ENCODE data around the gene TEP1.
A peak's percentile ranks its signal among the peaks of the same experiment; 100 is the strongest.

The TEP1 gene

GRCh38 chr14:20441461-20441860 is 28.2 kb upstream of the TEP1 start:
- no peaks in the 10 kb centered on the region for H3K4me1 ChIP-seq
- intact Hi-C loops (cut with DNase I; ENCODE audit: low total_unique reads), result no loop called here
- no peak overlapping the region for H3K4me3 ChIP-seq
- DNase-seq, result no peak
- H3K9me3 ChIP-seq, result no peaks in the 10 kb centered on the region
- H3K36me3 ChIP-seq, result peaks cover 6 to 9% (median 8%) of the 10 kb centered on the region in 3 donors
- no peak overlapping the region for H3K27ac ChIP-seq
- H3K27me3 ChIP-seq, result no peaks in the 10 kb centered on the region
- no peak for TF ChIP-seq CTCF (IDR thresholded peaks at IDR 0.05)

DNA sequence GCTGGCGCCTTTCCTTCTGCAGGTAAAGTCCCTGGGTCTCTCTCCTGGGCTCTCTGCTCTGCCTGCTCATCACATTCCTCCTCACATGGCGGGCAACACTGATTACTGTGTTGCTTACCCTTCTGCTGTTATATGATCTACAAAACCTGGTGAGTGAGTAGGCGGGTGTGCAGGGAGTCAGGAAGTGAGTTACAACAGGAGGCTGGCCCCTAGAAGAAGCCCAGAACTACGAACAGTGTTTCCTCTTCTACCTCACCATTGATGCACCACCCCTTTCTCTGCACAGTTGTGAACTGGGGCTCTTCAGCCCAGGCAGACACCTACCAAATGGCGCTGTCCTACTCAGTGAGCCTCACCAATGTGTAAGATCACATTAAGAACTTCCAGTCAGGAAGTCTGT is 27.6 kb upstream of the TEP1 start:
- no peak overlapping the region for H3K27ac ChIP-seq
- no peaks in the 10 kb centered on the region for H3K9me3 ChIP-seq
- TF ChIP-seq CTCF (IDR thresholded peaks at IDR 0.05), result no peak
- H3K4me3 ChIP-seq, result no peak overlapping the region
- peaks cover under 1 to 3% (median 2%) of the 10 kb centered on the region in 3 donors for H3K36me3 ChIP-seq
- H3K4me1 ChIP-seq, result no peaks in the 10 kb centered on the region
- intact Hi-C loops (cut with DNase I; ENCODE audit: low total_unique reads), result no loop called here
- H3K27me3 ChIP-seq, result no peaks in the 10 kb centered on the region
- DNase-seq, result no peak

- intact Hi-C loops (cut with DNase I; ENCODE audit: low total_unique reads), result no loop called here
These were observed 27.2 kb upstream of the TEP1 start for GRCh38 chr14:20440465-20440864.

DNA sequence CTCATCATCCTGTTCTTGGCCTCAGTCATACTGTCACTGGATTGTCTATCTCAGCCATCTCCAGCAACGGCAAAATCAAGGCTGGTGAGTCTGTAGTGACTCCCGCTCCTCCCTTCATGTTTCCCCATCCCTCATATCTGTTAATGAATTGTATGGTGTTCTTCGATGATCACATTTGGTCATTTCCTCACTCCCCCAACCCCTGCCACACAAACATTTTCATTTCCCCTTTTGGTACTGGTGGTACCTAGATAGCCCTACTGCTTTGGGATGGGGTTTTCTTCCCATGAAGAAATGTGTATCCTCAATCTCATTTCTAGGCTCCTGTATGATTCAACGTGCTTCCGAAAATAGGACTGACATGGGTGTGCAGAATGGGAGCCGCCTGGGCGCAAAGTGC is 25.4 kb upstream of the TEP1 start:
- no peak for DNase-seq
- TF ChIP-seq CTCF (IDR thresholded peaks at IDR 0.05), result no peak
- Histone ChIP-seq H3K27me3 (no peaks in the 10 kb centered on the region), H3K4me3 (no peak overlapping the region), H3K36me3 (no peaks in the 10 kb centered on the region), H3K4me1 (peaks cover 0 to 14% (median 10%) of the 10 kb centered on the region in 4 donors), H3K27ac (no peak overlapping the region), H3K9me3 (no peaks in the 10 kb centered on the region)
- intact Hi-C loops (cut with DNase I; ENCODE audit: low total_unique reads), result no loop called here

More at GRCh38 chr14:20440465-20440864, 27.2 kb upstream of the TEP1 start:
- DNase-seq, result no peak
- peaks cover 0 to 2% (median under 1%) of the 10 kb centered on the region in 4 donors for H3K4me1 ChIP-seq
- no peak for TF ChIP-seq CTCF (IDR thresholded peaks at IDR 0.05)
- H3K27me3 ChIP-seq, result no peaks in the 10 kb centered on the region
- no peaks in the 10 kb centered on the region for H3K36me3 ChIP-seq
- no peak overlapping the region for H3K4me3 ChIP-seq
- no peak overlapping the region for H3K27ac ChIP-seq
- no peaks in the 10 kb centered on the region for H3K9me3 ChIP-seq

- H3K27ac ChIP-seq, result no peak overlapping the region
- intact Hi-C loops (cut with DNase I; ENCODE audit: low total_unique reads), result no loop called here
These were observed 23.1 kb upstream of the TEP1 start for GRCh38 chr14:20436363-20436755.

More at GRCh38 chr14:20436363-20436755, 23.1 kb upstream of the TEP1 start:
- peaks cover 0 to 14% (median 10%) of the 10 kb centered on the region in 4 donors for H3K4me1 ChIP-seq
- TF ChIP-seq CTCF (IDR thresholded peaks at IDR 0.05), result no peak
- no peaks in the 10 kb centered on the region for H3K36me3 ChIP-seq
- H3K4me3 ChIP-seq, result no peak overlapping the region
- DNase-seq, result peak in 1 of 2 donors; percentile 33
- H3K9me3 ChIP-seq, result no peaks in the 10 kb centered on the region
- H3K27me3 ChIP-seq, result no peaks in the 10 kb centered on the region

Measured in tibial artery (tissue), 4 donors.